Astrocyte (in vitro differentiated cells and primary cell): ENCODE data around the gene ADARB2.

Source experiments
- EZH2 ChIP-seq: IDR thresholded peaks from 2 replicates; pipeline ENCODE4 v1.6.1; 2012; ENCODE audit warnings: mild to moderate bottlenecking, low read length, inconsistent platforms; ENCODE audit not compliant: insufficient read depth
- TF ChIP-seq, protein P1 (sequence below): IDR thresholded peaks from 2 replicates; pipeline ENCODE4 v1.5.1; 2011; ENCODE audit warnings: low read depth, mild to moderate bottlenecking, inconsistent platforms, low read length, moderate library complexity; ENCODE audit not compliant: insufficient read depth

DNA sequence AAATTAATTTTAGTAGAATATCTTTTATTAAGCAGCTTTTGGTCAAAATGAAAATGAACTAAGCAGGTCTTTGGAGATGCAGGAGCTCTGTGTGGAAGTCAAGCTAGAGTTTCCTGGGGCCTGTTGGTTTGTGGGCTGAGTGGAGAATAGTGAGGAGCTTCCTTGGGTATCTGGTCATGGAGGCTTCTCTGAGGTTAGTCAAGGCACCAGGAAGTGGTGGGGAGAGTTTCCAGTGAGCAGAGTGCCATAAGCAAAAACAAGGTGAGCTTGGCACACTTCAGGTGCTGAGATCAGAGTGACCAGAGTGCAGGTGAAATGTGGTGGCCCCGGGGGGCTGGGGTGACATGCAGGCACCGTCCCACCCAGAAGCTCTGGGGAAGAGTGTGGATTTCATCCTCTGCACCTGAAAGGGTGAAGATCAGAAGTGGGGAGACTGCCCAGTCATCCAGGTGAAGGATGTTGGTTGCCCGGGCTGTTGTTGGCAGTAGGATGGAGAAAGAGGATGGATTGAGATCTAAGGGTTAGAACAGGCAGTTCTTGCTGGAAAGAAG is 603.8 kb downstream of the ADARB2 start:
- TF ChIP-seq, protein P1, sequence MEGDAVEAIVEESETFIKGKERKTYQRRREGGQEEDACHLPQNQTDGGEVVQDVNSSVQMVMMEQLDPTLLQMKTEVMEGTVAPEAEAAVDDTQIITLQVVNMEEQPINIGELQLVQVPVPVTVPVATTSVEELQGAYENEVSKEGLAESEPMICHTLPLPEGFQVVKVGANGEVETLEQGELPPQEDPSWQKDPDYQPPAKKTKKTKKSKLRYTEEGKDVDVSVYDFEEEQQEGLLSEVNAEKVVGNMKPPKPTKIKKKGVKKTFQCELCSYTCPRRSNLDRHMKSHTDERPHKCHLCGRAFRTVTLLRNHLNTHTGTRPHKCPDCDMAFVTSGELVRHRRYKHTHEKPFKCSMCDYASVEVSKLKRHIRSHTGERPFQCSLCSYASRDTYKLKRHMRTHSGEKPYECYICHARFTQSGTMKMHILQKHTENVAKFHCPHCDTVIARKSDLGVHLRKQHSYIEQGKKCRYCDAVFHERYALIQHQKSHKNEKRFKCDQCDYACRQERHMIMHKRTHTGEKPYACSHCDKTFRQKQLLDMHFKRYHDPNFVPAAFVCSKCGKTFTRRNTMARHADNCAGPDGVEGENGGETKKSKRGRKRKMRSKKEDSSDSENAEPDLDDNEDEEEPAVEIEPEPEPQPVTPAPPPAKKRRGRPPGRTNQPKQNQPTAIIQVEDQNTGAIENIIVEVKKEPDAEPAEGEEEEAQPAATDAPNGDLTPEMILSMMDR = no peak
- no peak for TF ChIP-seq EZH2
